Osteocyte (in vitro differentiated cells): ENCODE results near the gene RBFOX2. TPM values are rescaled to one million over a fixed set of nuclear protein-coding genes. Genes with fewer than 3 reads are reported as not detected.

Experiments
- DNase-seq: peaks from one replicate; pipeline ENCODE4 v3.0.0; 2021; ENCODE audit warnings: mixed read lengths; ENCODE audit not compliant: unreplicated experiment; ENCODE audit errors: extremely low spot score
- H3K27ac Mint-ChIP-seq: one replicate; pipeline ENCODE4 v1.8.0; 2021; ENCODE audit warnings: mild to moderate bottlenecking, mixed read lengths; ENCODE audit not compliant: unreplicated experiment
- H3K27me3 Mint-ChIP-seq: one replicate; pipeline ENCODE4 v1.8.0; 2021; ENCODE audit warnings: mixed read lengths; ENCODE audit not compliant: unreplicated experiment
- H3K36me3 Mint-ChIP-seq: one replicate; pipeline ENCODE4 v1.8.0; 2021; ENCODE audit warnings: mixed read lengths; ENCODE audit not compliant: unreplicated experiment
- H3K4me1 Mint-ChIP-seq: one replicate; pipeline ENCODE4 v1.8.0; 2021; ENCODE audit warnings: mixed read lengths; ENCODE audit not compliant: unreplicated experiment
- H3K4me3 Mint-ChIP-seq: one replicate; pipeline ENCODE4 v1.8.0; 2021; ENCODE audit warnings: mild to moderate bottlenecking, moderate library complexity, mixed read lengths; ENCODE audit not compliant: unreplicated experiment
- H3K9me3 Mint-ChIP-seq: one replicate; pipeline ENCODE4 v1.8.0; 2021; ENCODE audit warnings: mixed read lengths; ENCODE audit not compliant: unreplicated experiment
- CTCF ChIP-seq: fragments of 200-600 bp; sonication (generic); IDR thresholded peaks from 2 replicates; pipeline ENCODE4 v1.5.0; 2021; ENCODE audit warnings: antibody characterized with exemption, mild to moderate bottlenecking, moderate library complexity
- total RNA-seq: library from RNA; stranded (reverse); gene quantifications from 2 replicates; pipeline ENCODE4 v1.2.1, GENCODE V29; 2021

RBFOX2 gene
- total RNA-seq, 1 donor from 2014 or later = 151 TPM

GRCh38 chr22:35930933-35931332 lies 97.7 kb downstream of the RBFOX2 start:
- peak; percentile 80 for TF ChIP-seq CTCF
- Mint-ChIP-seq H3K36me3 (peaks cover 6% of the 10 kb centered on the region), H3K4me3 (no peak overlapping the region), H3K27me3 (no peaks in the 10 kb centered on the region), H3K4me1 (peaks cover 9% of the 10 kb centered on the region), H3K27ac (peak overlapping the region; percentile 38), H3K9me3 (no peaks in the 10 kb centered on the region)
- DNase-seq = no peak

- H3K36me3 Mint-ChIP-seq = peaks cover 6% of the 10 kb centered on the region
- no peaks in the 10 kb centered on the region for H3K27me3 Mint-ChIP-seq
- H3K9me3 Mint-ChIP-seq = no peaks in the 10 kb centered on the region
- no peak overlapping the region for H3K27ac Mint-ChIP-seq
- no peak overlapping the region for H3K4me3 Mint-ChIP-seq
- no peak for TF ChIP-seq CTCF
- peaks cover 9% of the 10 kb centered on the region for H3K4me1 Mint-ChIP-seq
- no peak for DNase-seq
Measured at GRCh38 chr22:35928285-35928798, 100.3 kb downstream of the RBFOX2 start.

GRCh38 chr22:35923026-35923425 lies 105.6 kb downstream of the RBFOX2 start:
- peaks cover 4% of the 10 kb centered on the region for H3K36me3 Mint-ChIP-seq
- H3K4me1 Mint-ChIP-seq = peaks cover 13% of the 10 kb centered on the region
- peak overlapping the region; percentile 35 for H3K27ac Mint-ChIP-seq
- no peak for DNase-seq
- no peaks in the 10 kb centered on the region for H3K27me3 Mint-ChIP-seq
- no peaks in the 10 kb centered on the region for H3K9me3 Mint-ChIP-seq
- no peak for TF ChIP-seq CTCF
- no peak overlapping the region for H3K4me3 Mint-ChIP-seq

GRCh38 chr22:35921777-35922176 lies 106.8 kb downstream of the RBFOX2 start:
- H3K27me3 Mint-ChIP-seq = no peaks in the 10 kb centered on the region
- no peaks in the 10 kb centered on the region for H3K9me3 Mint-ChIP-seq
- no peak overlapping the region for H3K4me3 Mint-ChIP-seq
- TF ChIP-seq CTCF = peak; percentile 75
- peaks cover 1% of the 10 kb centered on the region for H3K36me3 Mint-ChIP-seq
- H3K4me1 Mint-ChIP-seq = peaks cover 13% of the 10 kb centered on the region
- peak overlapping the region; percentile 86 for H3K27ac Mint-ChIP-seq
- peak; percentile 85 for DNase-seq

- no peaks in the 10 kb centered on the region for H3K9me3 Mint-ChIP-seq
- no peaks in the 10 kb centered on the region for H3K36me3 Mint-ChIP-seq
- H3K27me3 Mint-ChIP-seq = no peaks in the 10 kb centered on the region
- H3K27ac Mint-ChIP-seq = peak overlapping the region; percentile 86
- no peak for TF ChIP-seq CTCF
- peaks cover 17% of the 10 kb centered on the region for H3K4me1 Mint-ChIP-seq
- no peak overlapping the region for H3K4me3 Mint-ChIP-seq
- no peak for DNase-seq
Measured at GRCh38 chr22:35921044-35921443, 107.6 kb downstream of the RBFOX2 start.
